Glutamatergic neuron (in vitro differentiated cells): ENCODE measurements around the gene MCF2. TPM values are rescaled to one million over a fixed set of nuclear protein-coding genes. Genes with fewer than 3 reads are reported as not detected.

Experiments
- DNase-seq: peaks from one replicate; pipeline ENCODE4 v3.0.0; 2022
- H3K27ac Mint-ChIP-seq: one replicate; pipeline ENCODE4 v1.8.0; 2020; ENCODE audit warnings: mild to moderate bottlenecking, mixed read lengths, inconsistent platforms; ENCODE audit not compliant: unreplicated experiment
- H3K27me3 Mint-ChIP-seq: one replicate; pipeline ENCODE4 v1.8.0; 2020; ENCODE audit warnings: mild to moderate bottlenecking, moderate library complexity, mixed read lengths, inconsistent platforms; ENCODE audit not compliant: unreplicated experiment
- H3K36me3 Mint-ChIP-seq: one replicate; pipeline ENCODE4 v1.8.0; 2020; ENCODE audit warnings: mild to moderate bottlenecking, mixed read lengths, inconsistent platforms; ENCODE audit not compliant: unreplicated experiment
- H3K4me1 Mint-ChIP-seq: one replicate; pipeline ENCODE4 v1.8.0; 2020; ENCODE audit warnings: mild to moderate bottlenecking, low read depth, mixed read lengths, inconsistent platforms; ENCODE audit not compliant: unreplicated experiment
- H3K4me3 Mint-ChIP-seq: one replicate; pipeline ENCODE4 v1.8.0; 2020; ENCODE audit warnings: mild to moderate bottlenecking, mixed read lengths, inconsistent platforms; ENCODE audit not compliant: unreplicated experiment
- H3K9me3 Mint-ChIP-seq: one replicate; pipeline ENCODE4 v1.8.0; 2020; ENCODE audit warnings: mild to moderate bottlenecking, moderate library complexity, mixed read lengths, inconsistent platforms; ENCODE audit not compliant: unreplicated experiment
- total RNA-seq: library from RNA; stranded (reverse); fragmentation: NEBNext Ultra II Directional; extraction: Animal tissue kit (Norgen Biotek cat#: 25700); gene quantifications from one replicate; pipeline ENCODE4 v1.2.1, GENCODE V29; 2021; ENCODE audit not compliant: unreplicated experiment
- TF ChIP-seq, protein P1 (sequence below): fragments of 200-600 bp; sonication (generic); IDR thresholded peaks from one replicate; pipeline ENCODE4 v1.5.0; 2021; ENCODE audit not compliant: partially characterized antibody, unreplicated experiment

The MCF2 gene
- total RNA-seq, 1 donor from 2014 or later = 1.2 TPM

DNA sequence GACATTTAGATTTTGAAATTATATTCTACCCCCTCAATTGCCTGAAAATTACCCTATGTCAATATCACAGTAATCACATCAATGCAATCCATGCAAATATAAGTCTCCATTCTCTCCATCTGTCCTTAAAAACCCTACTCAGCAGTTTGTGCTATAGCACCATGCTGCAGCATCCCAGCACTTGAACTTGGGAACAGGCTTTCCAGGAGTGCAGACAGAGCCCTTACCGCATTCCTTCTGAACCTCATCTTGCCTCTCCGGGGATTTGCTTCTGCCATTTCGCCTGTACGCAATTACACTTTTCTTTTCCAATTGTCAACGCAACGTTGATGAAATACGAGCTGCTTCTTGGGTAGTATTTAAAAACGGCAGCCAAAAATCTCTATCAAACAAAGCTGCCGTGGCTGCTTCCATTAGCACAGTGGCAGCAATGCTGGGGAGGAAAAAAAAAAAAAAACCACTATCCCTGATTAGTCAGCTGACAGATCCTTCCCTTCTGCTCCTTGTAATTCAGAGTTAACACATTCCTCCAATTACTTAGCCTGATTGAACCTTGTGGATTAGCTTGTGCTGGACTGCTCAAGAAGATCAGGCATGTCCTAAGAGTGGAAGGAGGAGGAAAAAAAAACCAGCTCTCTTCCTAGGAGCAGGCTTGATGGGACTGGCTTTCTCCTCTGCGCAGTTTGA, 65.6 kb downstream of the MCF2 start:
- TF ChIP-seq, protein P1, sequence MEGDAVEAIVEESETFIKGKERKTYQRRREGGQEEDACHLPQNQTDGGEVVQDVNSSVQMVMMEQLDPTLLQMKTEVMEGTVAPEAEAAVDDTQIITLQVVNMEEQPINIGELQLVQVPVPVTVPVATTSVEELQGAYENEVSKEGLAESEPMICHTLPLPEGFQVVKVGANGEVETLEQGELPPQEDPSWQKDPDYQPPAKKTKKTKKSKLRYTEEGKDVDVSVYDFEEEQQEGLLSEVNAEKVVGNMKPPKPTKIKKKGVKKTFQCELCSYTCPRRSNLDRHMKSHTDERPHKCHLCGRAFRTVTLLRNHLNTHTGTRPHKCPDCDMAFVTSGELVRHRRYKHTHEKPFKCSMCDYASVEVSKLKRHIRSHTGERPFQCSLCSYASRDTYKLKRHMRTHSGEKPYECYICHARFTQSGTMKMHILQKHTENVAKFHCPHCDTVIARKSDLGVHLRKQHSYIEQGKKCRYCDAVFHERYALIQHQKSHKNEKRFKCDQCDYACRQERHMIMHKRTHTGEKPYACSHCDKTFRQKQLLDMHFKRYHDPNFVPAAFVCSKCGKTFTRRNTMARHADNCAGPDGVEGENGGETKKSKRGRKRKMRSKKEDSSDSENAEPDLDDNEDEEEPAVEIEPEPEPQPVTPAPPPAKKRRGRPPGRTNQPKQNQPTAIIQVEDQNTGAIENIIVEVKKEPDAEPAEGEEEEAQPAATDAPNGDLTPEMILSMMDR = no peak
- no peaks in the 10 kb centered on the region for H3K9me3 Mint-ChIP-seq
- H3K36me3 Mint-ChIP-seq = no peaks in the 10 kb centered on the region
- H3K4me1 Mint-ChIP-seq = peaks cover 3% of the 10 kb centered on the region
- H3K27me3 Mint-ChIP-seq = peaks cover 1% of the 10 kb centered on the region
- H3K4me3 Mint-ChIP-seq = peak overlapping the region; percentile 64
- H3K27ac Mint-ChIP-seq = no peak overlapping the region
- peak; percentile 10 for DNase-seq

DNA sequence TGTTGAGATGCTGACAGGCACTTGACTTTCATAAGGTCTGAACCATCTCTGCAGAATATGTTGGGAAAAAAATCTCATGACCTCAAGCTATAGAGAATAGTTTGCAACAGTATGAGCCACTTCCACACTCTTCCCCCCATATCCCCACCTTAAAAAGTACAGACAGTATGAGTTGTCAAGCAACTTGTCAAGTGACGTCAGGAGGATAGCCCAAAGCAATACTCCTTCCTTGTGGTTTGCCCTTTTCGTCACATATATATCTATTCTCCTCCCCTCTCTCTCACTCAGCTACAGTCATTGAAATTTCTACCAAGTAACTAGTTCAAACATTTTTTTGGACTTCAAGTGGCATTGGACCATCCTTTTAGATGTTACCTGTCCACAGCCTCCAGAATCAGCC, 67.7 kb downstream of the MCF2 start:
- Mint-ChIP-seq H3K4me3 (no peak overlapping the region), H3K36me3 (no peaks in the 10 kb centered on the region), H3K27me3 (peaks cover under 1% of the 10 kb centered on the region), H3K4me1 (peaks cover 3% of the 10 kb centered on the region), H3K27ac (no peak overlapping the region), H3K9me3 (no peaks in the 10 kb centered on the region)
- TF ChIP-seq, protein P1 = no peak
- no peak for DNase-seq

- TF ChIP-seq, protein P1 = no peak
- H3K27ac Mint-ChIP-seq = no peak overlapping the region
- no peaks in the 10 kb centered on the region for H3K27me3 Mint-ChIP-seq
- no peak overlapping the region for H3K4me3 Mint-ChIP-seq
- no peak for DNase-seq
- H3K4me1 Mint-ChIP-seq = peaks cover 3% of the 10 kb centered on the region
- H3K9me3 Mint-ChIP-seq = no peaks in the 10 kb centered on the region
- H3K36me3 Mint-ChIP-seq = no peaks in the 10 kb centered on the region
Measured at GRCh38 chrX:139639253-139639652, 68.7 kb downstream of the MCF2 start.

- H3K9me3 Mint-ChIP-seq = no peaks in the 10 kb centered on the region
- H3K36me3 Mint-ChIP-seq = no peaks in the 10 kb centered on the region
- H3K4me1 Mint-ChIP-seq = no peaks in the 10 kb centered on the region
- TF ChIP-seq, protein P1 = no peak
- no peak for DNase-seq
- no peak overlapping the region for H3K27ac Mint-ChIP-seq
- no peak overlapping the region for H3K4me3 Mint-ChIP-seq
- H3K27me3 Mint-ChIP-seq = no peaks in the 10 kb centered on the region
Measured at GRCh38 chrX:139600105-139600504, 107.9 kb downstream of the MCF2 start.

- Mint-ChIP-seq H3K36me3 (no peaks in the 10 kb centered on the region), H3K27me3 (no peaks in the 10 kb centered on the region), H3K27ac (no peak overlapping the region), H3K4me3 (no peak overlapping the region), H3K4me1 (no peaks in the 10 kb centered on the region), H3K9me3 (no peaks in the 10 kb centered on the region)
- no peak for DNase-seq
- TF ChIP-seq, protein P1 = no peak
Measured at GRCh38 chrX:139596068-139596467, 111.9 kb downstream of the MCF2 start.
